Measurements from ENCODE around the gene DHH. TPM values are rescaled to one million over a fixed set of nuclear protein-coding genes. Genes with fewer than 3 reads are reported as not detected.
A peak's percentile ranks its signal among the peaks of the same experiment; 100 is the strongest.

Gene DHH
- total RNA-seq, 1 donor from 2014 or later, result 0.34 TPM

GRCh38 chr12:49089821-49090773 is 4.5 kb downstream of the DHH start:
- Mint-ChIP-seq H3K4me3 (ENCODE audit: low read depth) (no peak overlapping the region), H3K4me1 (ENCODE audit: low read depth) (peaks cover 8% of the 10 kb centered on the region), H3K9me3 (ENCODE audit: low read depth) (no peaks in the 10 kb centered on the region), H3K36me3 (ENCODE audit: insufficient read depth) (no peaks in the 10 kb centered on the region), H3K27me3 (peaks cover 77% of the 10 kb centered on the region), H3K27ac (no peak overlapping the region)
- no peak for DNase-seq (ENCODE audit: low spot score, unreplicated experiment)
- peak; percentile 44 for TF ChIP-seq CTCF (IDR thresholded peaks at IDR 0.05; ENCODE audit: unreplicated experiment)

GRCh38 chr12:49088932-49089330 is 5.7 kb downstream of the DHH start:
- Mint-ChIP-seq H3K4me3 (ENCODE audit: low read depth) (no peak overlapping the region), H3K9me3 (ENCODE audit: low read depth) (no peaks in the 10 kb centered on the region), H3K36me3 (ENCODE audit: insufficient read depth) (no peaks in the 10 kb centered on the region), H3K27ac (no peak overlapping the region), H3K27me3 (peaks cover 71% of the 10 kb centered on the region), H3K4me1 (ENCODE audit: low read depth) (peaks cover 5% of the 10 kb centered on the region)
- DNase-seq (ENCODE audit: low spot score, unreplicated experiment), result no peak
- no peak for TF ChIP-seq CTCF (IDR thresholded peaks at IDR 0.05; ENCODE audit: unreplicated experiment)

DNA sequence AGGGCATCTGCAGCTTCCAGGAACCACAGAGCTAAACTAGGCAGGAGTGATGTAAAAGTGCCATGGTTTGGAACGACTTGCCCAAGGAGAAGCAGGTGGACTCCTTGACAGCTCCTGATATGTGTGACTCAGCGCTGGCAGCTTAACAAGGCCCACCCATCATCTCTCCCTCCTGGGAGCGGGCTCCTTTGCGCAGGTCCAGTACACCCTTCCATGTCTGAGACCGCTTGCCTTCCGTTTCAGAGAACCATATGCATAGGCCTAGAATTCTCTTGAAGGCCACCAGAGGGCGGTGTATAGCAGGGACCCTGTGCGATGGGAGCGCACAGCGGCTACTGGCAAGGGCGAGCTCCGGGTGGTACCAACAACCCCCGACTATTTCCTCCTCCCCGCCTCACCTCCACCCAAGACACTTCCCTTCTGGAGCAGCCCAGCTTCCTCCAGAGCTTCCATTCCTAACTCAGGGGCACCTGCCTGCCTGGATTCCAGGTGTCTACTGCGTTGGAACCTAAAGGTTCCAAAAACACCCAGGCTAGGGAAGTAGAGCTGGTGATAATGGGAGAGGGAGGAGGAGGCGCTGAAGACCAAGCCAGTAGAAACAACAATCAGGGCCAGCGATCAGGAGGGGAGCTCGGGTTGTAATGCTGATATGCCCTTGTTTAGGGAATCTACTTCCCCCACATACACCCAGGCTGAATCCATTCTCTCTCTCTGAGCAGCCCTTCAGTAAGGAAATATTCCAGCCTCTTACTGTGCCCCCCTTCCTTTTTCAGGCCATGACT is 6.3 kb downstream of the DHH start:
- no peak overlapping the region for H3K4me3 Mint-ChIP-seq (ENCODE audit: low read depth)
- H3K9me3 Mint-ChIP-seq (ENCODE audit: low read depth), result no peaks in the 10 kb centered on the region
- H3K36me3 Mint-ChIP-seq (ENCODE audit: insufficient read depth), result no peaks in the 10 kb centered on the region
- H3K27me3 Mint-ChIP-seq, result peaks cover 65% of the 10 kb centered on the region
- peak; percentile 62 for DNase-seq (ENCODE audit: low spot score, unreplicated experiment)
- TF ChIP-seq CTCF (IDR thresholded peaks at IDR 0.05; ENCODE audit: unreplicated experiment), result peak; percentile 88
- no peaks in the 10 kb centered on the region for H3K4me1 Mint-ChIP-seq (ENCODE audit: low read depth)
- no peak overlapping the region for H3K27ac Mint-ChIP-seq

DNA sequence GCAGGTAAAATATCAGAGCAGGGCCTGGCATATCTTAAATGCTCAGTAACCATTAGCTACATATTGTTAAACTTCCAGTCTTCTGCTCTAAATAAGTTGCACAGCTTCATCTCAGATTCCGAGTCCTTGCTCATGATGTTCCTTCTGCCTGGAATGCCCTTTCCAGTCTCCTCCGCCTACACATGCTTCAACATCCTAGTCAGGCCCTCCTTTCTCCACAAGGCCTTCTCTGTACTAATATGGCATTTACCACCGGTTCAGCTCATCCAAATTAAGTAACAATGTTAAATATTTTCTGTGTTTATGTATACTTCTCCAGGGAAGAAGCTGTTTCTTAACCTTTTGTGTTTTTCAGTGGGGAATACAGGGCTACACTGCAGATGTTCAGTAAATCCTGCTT is 8.5 kb downstream of the DHH start:
- no peak for DNase-seq (ENCODE audit: low spot score, unreplicated experiment)
- H3K9me3 Mint-ChIP-seq (ENCODE audit: low read depth), result no peaks in the 10 kb centered on the region
- no peak for TF ChIP-seq CTCF (IDR thresholded peaks at IDR 0.05; ENCODE audit: unreplicated experiment)
- H3K4me3 Mint-ChIP-seq (ENCODE audit: low read depth), result no peak overlapping the region
- H3K27me3 Mint-ChIP-seq, result peaks cover 48% of the 10 kb centered on the region
- no peaks in the 10 kb centered on the region for H3K36me3 Mint-ChIP-seq (ENCODE audit: insufficient read depth)
- no peaks in the 10 kb centered on the region for H3K4me1 Mint-ChIP-seq (ENCODE audit: low read depth)
- H3K27ac Mint-ChIP-seq, result no peak overlapping the region

- no peak overlapping the region for H3K4me3 Mint-ChIP-seq (ENCODE audit: low read depth)
- no peaks in the 10 kb centered on the region for H3K9me3 Mint-ChIP-seq (ENCODE audit: low read depth)
- H3K4me1 Mint-ChIP-seq (ENCODE audit: low read depth), result no peaks in the 10 kb centered on the region
- no peak for TF ChIP-seq CTCF (IDR thresholded peaks at IDR 0.05; ENCODE audit: unreplicated experiment)
- H3K36me3 Mint-ChIP-seq (ENCODE audit: insufficient read depth), result no peaks in the 10 kb centered on the region
- H3K27ac Mint-ChIP-seq, result no peak overlapping the region
- H3K27me3 Mint-ChIP-seq, result peaks cover 41% of the 10 kb centered on the region
- DNase-seq (ENCODE audit: low spot score, unreplicated experiment), result no peak
Measured at GRCh38 chr12:49084438-49084837, 10.2 kb downstream of the DHH start.
